ENCODE results near the gene TGM3.
A peak's percentile ranks its signal among the peaks of the same experiment; 100 is the strongest.

The TGM3 gene

GRCh38 chr20:2295886-2296515, at the start of gene TGM3:
Gene TGM3 (plus strand): TSS chr20:2296001. CDS start chr20:2296064, 63 bp downstream.
- no peak for DNase-seq (ENCODE audit: low read depth)
- H3K4me3 ChIP-seq (ENCODE audit: low read length): no peak within 1 kb of the TSS
- no peak for TF ChIP-seq CTCF (IDR thresholded peaks at IDR 0.05; ENCODE audit: insufficient read depth, low read depth, low read length, missing control alignments)

- DNase-seq (ENCODE audit: low read depth): no peak
- no peak for TF ChIP-seq CTCF (IDR thresholded peaks at IDR 0.05; ENCODE audit: insufficient read depth, low read depth, low read length, missing control alignments)
- no peak overlapping the region for H3K4me3 ChIP-seq (ENCODE audit: low read length)
Measured at GRCh38 chr20:2246069-2246491, 49.7 kb upstream of the TGM3 start.

- no peak for TF ChIP-seq CTCF (IDR thresholded peaks at IDR 0.05; ENCODE audit: insufficient read depth, low read depth, low read length, missing control alignments)
- no peak overlapping the region for H3K4me3 ChIP-seq (ENCODE audit: low read length)
- no peak for DNase-seq (ENCODE audit: low read depth)
Measured at GRCh38 chr20:2248837-2249236, 47.0 kb upstream of the TGM3 start.

GRCh38 chr20:2249935-2250334, 45.9 kb upstream of the TGM3 start:
- no peak for DNase-seq (ENCODE audit: low read depth)
- TF ChIP-seq CTCF (IDR thresholded peaks at IDR 0.05; ENCODE audit: insufficient read depth, low read depth, low read length, missing control alignments): no peak

GRCh38 chr20:2252419-2252997, 43.3 kb upstream of the TGM3 start:
- DNase-seq (ENCODE audit: low read depth): no peak
- no peak for TF ChIP-seq CTCF (IDR thresholded peaks at IDR 0.05; ENCODE audit: insufficient read depth, low read depth, low read length, missing control alignments)
- no peak overlapping the region for H3K4me3 ChIP-seq (ENCODE audit: low read length)

More at GRCh38 chr20:2249935-2250334, 45.9 kb upstream of the TGM3 start:
- H3K4me3 ChIP-seq (ENCODE audit: low read length): no peak overlapping the region

GRCh38 chr20:2253256-2253655, 42.5 kb upstream of the TGM3 start:
- DNase-seq (ENCODE audit: low read depth): no peak
- TF ChIP-seq CTCF (IDR thresholded peaks at IDR 0.05; ENCODE audit: insufficient read depth, low read depth, low read length, missing control alignments): no peak
- H3K4me3 ChIP-seq (ENCODE audit: low read length): no peak overlapping the region

- TF ChIP-seq CTCF (IDR thresholded peaks at IDR 0.05; ENCODE audit: insufficient read depth, low read depth, low read length, missing control alignments): no peak
- no peak overlapping the region for H3K4me3 ChIP-seq (ENCODE audit: low read length)
- peak; percentile 16 for DNase-seq (ENCODE audit: low read depth)
Measured at GRCh38 chr20:2254333-2254732, 41.5 kb upstream of the TGM3 start.

Measured in epithelial cell of esophagus (primary cell).